GF-D8 (cell line): ENCODE data around the gene CHCHD3.

Experiments used
- DNase-seq: peaks from one replicate; lab custom pipeline; 2025; lab: John Stamatoyannopoulos, UW

Gene CHCHD3

DNA sequence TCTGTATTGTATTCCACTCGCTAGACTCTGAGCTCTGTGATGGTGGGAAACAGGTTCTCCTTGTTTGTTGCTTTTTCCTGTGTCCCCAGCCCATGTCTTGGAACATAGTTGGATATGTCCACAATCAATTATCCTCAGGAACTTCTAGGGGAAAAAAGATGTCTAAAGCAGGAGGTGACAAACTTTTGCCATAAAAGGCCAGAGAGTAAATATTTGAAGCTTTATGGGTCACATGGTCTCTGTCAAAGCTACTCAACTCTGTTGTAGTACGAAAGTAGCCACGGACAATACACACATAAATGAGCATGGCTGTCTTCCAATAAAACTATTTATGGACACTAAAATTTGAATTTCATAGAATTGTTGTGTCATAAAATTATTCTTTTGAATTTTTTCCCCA, 220.5 kb downstream of the CHCHD3 start:
- DNase-seq, result no peak

DNA sequence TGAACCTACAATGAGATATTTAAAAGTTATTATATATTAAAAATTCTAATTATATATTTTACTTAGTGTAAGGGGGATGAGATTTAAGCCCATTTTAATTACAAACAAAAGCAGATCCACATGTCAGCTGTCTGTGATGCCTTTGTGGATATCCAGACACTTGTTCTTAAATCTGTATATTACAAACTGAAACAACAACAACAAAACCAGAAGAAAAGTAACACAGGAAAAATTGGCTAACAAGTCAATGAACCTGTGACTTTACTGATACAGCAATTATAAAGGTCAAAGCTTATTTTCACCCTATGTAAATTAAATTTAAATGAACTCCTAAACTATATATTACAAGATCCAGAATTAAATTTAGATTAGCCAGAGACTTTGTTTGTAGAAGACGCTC, 222.7 kb downstream of the CHCHD3 start:
- no peak for DNase-seq

DNA sequence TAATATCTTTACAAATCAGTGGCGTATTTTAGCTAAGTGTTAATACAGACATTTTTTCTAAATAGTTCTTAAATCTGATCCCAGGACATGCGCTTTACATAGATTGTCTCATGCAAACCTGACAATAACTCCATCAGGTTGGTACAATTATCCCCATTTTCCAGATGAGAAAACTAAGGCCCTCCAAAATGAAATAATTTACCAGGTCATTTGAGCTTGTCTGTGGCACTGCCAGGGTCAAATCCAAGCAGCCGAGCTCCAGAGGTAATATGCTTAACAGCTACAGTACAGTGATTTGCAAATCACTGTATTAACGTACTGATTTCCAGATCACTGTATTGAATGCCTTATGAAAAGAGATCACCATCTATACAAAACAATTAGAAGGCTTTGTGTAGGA, 223.1 kb downstream of the CHCHD3 start:
- DNase-seq, result no peak

DNA sequence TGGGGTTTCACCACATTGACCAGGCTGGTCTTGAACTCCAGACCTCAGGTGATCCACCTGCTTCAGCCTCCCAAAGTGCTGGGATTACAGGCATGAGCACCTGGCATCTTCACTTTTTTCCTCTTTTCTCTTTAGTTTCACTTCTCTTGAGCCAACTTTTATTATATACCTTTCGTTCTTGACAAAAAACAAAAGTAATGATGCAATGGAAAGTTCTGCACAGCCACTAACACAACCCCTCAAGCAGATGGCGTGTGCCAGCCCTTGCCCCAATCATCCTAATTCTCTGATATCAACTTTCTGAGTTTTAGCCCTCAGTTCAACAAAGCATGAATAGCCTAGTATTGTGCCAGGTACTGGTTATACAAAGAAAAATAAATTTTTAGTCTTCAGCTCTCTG, 223.6 kb downstream of the CHCHD3 start:
- no peak for DNase-seq

DNA sequence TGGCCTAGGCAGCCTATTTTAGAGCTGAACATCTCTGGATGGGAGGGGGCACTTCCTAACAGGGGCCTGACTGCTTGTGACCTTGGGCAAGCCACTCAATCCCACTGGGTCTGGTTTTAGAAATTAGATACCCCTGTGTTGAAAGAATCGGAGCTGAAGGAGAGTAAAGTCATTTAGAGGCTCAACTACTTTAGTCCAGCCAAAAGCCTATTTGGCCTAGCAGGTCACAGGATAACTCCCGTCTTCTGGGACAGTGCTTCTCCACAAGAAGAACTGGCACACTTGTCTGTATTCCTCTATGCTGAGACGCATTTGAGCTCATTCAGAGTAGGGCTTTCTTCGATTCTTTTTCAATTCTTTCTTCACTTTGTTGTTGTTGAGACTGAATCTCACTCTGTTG, 224.2 kb downstream of the CHCHD3 start:
- no peak for DNase-seq

GRCh38 chr7:132857031-132857430, 224.9 kb downstream of the CHCHD3 start:
- no peak for DNase-seq

DNA sequence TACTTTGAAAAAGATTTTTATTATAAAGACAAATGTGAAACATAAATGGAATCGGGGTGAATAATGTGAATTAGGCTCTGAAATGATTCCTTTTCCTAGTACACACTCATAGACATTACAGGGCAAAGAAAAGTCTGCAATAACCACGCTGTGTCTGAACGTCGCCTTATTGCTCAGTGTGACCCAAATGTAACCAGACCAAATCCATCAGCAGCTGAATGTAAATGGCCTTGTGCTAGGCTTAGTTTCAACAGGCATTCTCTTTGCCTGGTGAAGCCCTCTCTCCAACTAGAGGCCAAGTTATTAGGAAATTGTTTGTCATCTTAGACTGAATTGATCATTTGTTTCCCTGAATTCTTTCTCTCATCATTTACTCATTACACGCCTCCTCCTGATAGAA, 225.5 kb downstream of the CHCHD3 start:
- no peak for DNase-seq

GRCh38 chr7:132855901-132856300, 226.0 kb downstream of the CHCHD3 start:
- no peak for DNase-seq

DNA sequence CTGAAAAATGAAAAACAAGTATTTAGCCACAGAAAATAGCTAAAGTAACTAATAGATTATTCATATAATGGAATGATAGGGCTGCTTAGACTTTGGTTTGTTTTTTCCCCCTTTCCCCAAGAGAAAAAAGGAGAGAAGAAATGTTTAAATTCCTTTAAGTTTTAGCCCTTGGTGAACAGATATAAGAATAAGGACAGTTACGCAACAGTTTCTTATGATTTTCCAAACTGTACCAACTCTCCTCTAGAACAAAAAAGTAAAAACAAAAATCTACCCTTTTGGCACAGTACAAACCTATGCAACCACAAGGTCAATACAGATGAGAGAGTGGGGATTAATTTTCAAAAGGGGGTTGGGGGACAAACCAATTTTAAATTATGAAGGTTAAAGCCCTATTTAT, 227.7 kb downstream of the CHCHD3 start:
- no peak for DNase-seq

DNA sequence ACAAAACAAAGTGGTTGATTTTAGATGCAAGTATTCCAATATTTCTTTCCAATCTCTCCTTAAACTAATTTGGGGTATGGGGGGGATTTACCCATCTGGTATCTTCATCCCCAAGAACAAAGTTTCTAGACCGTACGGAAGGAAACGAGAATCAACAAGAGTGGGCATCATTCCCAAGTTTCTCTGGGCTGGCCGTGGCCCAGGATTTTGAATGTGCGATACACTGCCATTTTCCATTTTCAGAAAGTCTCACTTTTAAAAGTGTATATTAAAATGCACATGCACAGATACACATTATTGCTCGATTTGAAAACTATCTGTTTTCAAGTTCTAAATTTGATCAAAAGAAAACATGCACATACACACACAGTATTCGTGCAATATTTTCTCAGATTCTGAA, 234.5 kb downstream of the CHCHD3 start:
- DNase-seq, result no peak

- DNase-seq, result no peak
Measured at GRCh38 chr7:132846086-132846485, 235.8 kb downstream of the CHCHD3 start.

DNA sequence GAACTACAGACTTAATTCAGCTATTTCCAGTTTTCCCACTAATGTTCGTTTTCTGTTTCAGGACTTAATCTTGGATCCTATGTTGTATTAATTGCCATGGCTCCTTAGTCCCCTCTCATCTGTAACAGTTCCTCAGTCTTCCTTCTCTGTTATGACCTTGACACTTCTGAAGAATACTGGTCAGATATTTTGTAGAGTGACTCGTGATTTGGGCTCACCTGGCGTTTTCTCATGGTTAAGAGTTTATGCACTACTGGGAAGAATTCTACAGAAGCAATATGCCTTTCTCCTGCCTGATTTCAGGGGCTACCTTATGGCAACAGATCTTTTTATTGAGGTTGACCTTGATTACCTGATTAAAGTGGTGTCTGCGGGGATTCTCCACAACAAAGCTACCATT, 239.4 kb downstream of the CHCHD3 start:
- DNase-seq, result no peak

GRCh38 chr7:132840199-132840598, 241.7 kb downstream of the CHCHD3 start:
- no peak for DNase-seq

- DNase-seq, result no peak
Measured at GRCh38 chr7:132838313-132838712, 243.6 kb downstream of the CHCHD3 start.

DNA sequence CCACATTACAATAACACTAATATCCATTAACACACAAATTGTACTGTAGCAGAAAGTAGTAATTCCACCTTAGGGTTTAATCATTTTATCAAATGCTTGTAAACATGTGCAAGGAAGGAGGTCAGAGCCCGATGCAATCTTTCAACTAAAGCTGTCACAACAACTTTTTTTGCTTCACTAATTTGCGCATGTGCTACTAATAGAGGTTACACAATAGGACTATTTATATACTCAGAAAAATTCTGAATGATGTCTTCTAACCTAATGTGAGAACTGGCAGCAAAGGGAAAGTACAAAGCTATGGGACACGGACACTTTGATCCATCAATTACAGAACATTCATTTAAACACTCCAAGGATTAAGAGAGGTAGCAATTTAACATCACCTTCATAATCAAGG, 244.4 kb downstream of the CHCHD3 start:
- no peak for DNase-seq

DNA sequence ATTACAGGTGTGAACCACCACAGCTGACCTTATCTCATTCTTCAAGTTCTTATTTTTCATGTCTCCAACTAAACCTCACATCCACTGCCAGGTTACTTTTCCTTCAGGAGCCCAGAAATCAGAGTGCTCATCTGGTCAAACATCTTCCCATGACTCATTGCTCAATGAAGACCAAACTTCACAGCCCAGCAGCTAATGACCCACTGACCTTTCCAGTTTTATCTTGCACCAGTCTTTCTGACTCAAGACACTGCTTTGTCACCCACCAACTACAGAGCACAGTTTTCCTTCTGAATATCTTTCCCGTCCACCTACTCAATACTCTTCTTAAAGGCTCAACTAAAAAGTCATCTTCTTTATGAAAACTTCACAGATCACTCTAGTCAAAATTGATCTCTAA, 245.1 kb downstream of the CHCHD3 start:
- no peak for DNase-seq

DNA sequence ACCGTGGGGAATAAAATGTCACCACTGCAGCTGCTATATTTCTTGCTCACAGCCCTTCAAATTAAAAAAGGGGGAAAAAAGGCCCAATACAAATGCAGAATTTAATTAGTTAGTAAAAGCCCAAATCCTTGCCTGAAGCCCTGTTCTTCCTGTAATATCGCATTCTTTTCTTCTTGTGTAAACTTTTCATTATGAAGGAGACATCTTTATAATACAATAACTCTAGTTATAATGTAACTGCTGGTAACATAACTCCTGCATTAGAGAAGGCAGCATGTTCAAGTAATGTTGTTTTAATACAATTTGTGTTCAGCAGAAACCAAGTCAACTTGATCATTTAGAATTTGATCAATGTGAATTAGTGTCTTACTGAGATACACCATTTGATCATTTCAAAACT, 250.9 kb downstream of the CHCHD3 start:
- DNase-seq, result no peak

- DNase-seq, result no peak
Measured at GRCh38 chr7:132828502-132828901, 253.4 kb downstream of the CHCHD3 start.

GRCh38 chr7:132825932-132826835, 255.7 kb downstream of the CHCHD3 start:
- DNase-seq, result no peak

- no peak for DNase-seq
Measured at GRCh38 chr7:132825222-132825621, 256.7 kb downstream of the CHCHD3 start.

- no peak for DNase-seq
Measured at GRCh38 chr7:132819648-132820047, 262.2 kb downstream of the CHCHD3 start.

GRCh38 chr7:132817949-132818348, 263.9 kb downstream of the CHCHD3 start:
- no peak for DNase-seq

- no peak for DNase-seq
Measured at GRCh38 chr7:132815696-132816311, 266.1 kb downstream of the CHCHD3 start.

- DNase-seq, result no peak
Measured at GRCh38 chr7:132815130-132815529, 266.8 kb downstream of the CHCHD3 start.
